Suprapubic skin (tissue), 4 donors: ENCODE results near the gene SNRK.

Experiments used
- EP300 ChIP-seq: sonication (generic); formaldehyde crosslinking; IDR thresholded peaks from one replicate; pipeline ENCODE4 v1.6.1; 2017; ENCODE audit warnings: antibody characterized with exemption
- POLR2AphosphoS5 ChIP-seq, 3 donors: sonication (generic); formaldehyde crosslinking; IDR thresholded peaks; one replicate each; pipeline ENCODE4 v1.6.1; 2017; ENCODE audit warnings: antibody characterized with exemption in 3 of 3
- TF ChIP-seq, protein P1 (sequence below), 2 donors: fragments of 200-600 bp in 1 of 2; fragments of 450-650 bp in 1 of 2; sonication (generic) in 1 of 2; IDR thresholded peaks; one replicate each; pipeline ENCODE4 v1.5.1; 2016 to 2019; ENCODE audit warnings: antibody characterized with exemption in 2 of 2, mild to moderate bottlenecking in 1 of 2, moderate library complexity in 1 of 2

DNA sequence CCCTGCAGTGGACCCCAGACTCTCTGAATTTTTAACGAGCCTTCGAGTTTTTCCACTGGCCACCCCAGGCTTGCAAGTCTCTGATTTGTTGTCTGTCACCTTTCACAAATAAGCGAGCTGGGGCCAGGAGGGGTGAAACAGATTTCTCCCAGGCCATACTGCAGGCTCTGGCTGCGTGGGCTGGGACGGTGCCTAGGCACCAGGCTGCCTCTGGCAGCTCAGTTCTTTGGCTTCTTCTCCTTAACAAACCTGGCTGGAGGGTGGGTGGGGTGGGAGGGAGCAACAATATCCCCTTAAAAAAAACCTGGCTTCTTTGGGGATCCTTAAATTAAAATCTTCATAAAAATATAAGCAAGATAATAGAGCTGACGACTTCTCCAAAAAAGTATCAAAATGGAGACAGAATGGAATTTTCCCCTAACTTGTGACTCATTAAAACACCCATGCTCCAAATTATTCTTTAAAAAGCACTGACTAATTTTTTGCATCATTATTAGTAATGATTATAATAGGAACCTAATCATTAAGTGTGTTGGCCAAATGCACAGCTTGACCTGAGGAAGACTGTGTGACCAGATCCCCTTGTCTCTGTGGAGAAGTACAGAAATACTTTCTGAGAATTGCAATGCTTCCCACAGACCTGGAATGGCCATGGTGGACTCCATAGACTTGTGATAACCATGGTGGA, 84.1 kb downstream of the SNRK start:
- TF ChIP-seq, protein P1, sequence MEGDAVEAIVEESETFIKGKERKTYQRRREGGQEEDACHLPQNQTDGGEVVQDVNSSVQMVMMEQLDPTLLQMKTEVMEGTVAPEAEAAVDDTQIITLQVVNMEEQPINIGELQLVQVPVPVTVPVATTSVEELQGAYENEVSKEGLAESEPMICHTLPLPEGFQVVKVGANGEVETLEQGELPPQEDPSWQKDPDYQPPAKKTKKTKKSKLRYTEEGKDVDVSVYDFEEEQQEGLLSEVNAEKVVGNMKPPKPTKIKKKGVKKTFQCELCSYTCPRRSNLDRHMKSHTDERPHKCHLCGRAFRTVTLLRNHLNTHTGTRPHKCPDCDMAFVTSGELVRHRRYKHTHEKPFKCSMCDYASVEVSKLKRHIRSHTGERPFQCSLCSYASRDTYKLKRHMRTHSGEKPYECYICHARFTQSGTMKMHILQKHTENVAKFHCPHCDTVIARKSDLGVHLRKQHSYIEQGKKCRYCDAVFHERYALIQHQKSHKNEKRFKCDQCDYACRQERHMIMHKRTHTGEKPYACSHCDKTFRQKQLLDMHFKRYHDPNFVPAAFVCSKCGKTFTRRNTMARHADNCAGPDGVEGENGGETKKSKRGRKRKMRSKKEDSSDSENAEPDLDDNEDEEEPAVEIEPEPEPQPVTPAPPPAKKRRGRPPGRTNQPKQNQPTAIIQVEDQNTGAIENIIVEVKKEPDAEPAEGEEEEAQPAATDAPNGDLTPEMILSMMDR (IDR thresholded peaks at IDR 0.05) = no peak
- TF ChIP-seq EP300 = no peak
- no peak for TF ChIP-seq POLR2AphosphoS5 (IDR thresholded peaks at IDR 0.05)
